GM13977 (cell line): Measurements from ENCODE around the gene PLXNB1.

Experiments used
- DNase-seq: peaks from one replicate; pipeline ENCODE4 v3.0.0; 2012; ENCODE audit warnings: low spot score
- CTCF ChIP-seq: IDR thresholded peaks from 2 replicates; pipeline ENCODE4 v1.5.1; 2012; ENCODE audit warnings: mild to moderate bottlenecking, control low read depth; ENCODE audit not compliant: insufficient read depth; ENCODE audit errors: extremely low read depth, missing control alignments
- in situ Hi-C: fragments of 300-500 bp; cut with MboI; formaldehyde crosslinking; loops from one replicate; pipeline ENCODE4 v1.12.0; 2022; ENCODE audit warnings: low sequenced_read_pairs, low pct_unique_long_range_greater_than_20kb, mixed read lengths, inconsistent platforms; ENCODE audit not compliant: unreplicated experiment

PLXNB1 gene

GRCh38 chr3:48407542-48408099, 22.3 kb downstream of the PLXNB1 start:
- in situ Hi-C loops, result no loop called here
- no peak for TF ChIP-seq CTCF
- peak; percentile 18 for DNase-seq

DNA sequence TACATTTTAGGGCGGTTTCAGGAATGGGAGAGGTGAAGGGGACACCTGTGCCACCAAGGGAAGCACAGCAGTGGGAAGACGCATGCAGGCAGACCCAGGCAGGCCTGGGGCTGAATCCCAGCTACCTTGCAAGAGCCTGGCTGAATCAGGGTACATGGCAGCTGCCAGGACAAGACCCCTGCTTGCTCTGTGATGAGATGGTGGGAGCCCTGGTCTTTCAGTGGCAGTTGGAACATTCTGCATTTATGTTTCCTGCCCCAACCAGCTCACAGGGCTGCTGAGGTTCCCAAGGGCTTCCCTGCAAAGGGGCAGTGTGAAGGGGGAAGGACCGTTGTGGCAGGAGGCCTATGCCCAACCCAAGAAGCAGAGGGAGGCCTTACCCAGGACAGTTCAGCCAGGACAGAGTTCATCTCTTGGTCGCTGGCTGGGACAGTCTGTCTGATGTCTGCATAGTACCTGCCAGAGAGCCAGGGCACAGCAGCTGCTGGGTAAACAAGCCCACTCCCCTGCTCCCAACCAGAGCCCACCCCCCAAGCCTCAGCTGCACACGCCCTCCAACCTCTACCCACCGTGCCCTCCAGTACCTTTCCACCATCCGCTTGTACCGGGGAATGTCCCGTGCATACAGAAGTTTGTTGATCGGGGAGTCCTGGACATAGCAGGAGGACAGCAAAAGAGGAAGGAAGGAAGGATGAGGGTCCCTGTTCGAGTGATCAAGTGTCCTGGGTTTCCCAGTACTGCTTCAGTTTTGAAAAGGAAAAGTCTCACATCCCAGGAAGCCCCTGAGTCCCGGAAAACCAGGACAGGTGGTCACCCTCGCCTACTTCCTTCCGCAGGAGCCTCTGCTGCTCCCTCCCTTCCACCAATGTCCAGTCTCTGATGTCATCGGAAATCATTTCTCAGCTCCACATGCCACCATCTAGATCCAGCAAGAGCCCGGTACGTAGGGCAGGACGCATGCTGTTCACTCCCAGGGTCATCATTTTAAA, 23.1 kb downstream of the PLXNB1 start:
- in situ Hi-C loops, result no loop called here
- TF ChIP-seq CTCF, result no peak
- DNase-seq, result peak; percentile 12

DNA sequence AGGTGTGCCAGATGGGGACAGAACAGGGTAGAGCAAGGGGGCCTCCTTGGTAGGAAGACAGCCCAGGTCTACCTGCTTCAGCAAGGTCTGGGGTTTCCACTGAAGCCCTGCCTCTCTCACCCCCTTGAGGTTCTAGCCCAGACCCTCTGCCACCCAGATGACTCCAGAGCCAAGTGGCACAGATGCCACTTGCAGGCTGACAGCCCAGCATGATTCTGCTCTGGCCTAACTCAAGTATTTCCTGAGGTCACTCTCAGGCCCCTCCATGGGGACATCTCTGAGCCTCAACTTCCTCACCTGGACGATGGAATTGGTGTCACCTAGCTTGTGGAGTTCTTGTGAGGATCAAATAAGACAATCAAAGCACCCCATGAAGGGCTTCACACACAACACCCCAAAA, 23.9 kb downstream of the PLXNB1 start:
- TF ChIP-seq CTCF, result no peak
- peak; percentile 7 for DNase-seq
- in situ Hi-C loops, result no loop called here

- no peak for TF ChIP-seq CTCF
- DNase-seq, result no peak
- in situ Hi-C loops, result no loop called here
Measured at GRCh38 chr3:48405343-48405881, 24.5 kb downstream of the PLXNB1 start.

DNA sequence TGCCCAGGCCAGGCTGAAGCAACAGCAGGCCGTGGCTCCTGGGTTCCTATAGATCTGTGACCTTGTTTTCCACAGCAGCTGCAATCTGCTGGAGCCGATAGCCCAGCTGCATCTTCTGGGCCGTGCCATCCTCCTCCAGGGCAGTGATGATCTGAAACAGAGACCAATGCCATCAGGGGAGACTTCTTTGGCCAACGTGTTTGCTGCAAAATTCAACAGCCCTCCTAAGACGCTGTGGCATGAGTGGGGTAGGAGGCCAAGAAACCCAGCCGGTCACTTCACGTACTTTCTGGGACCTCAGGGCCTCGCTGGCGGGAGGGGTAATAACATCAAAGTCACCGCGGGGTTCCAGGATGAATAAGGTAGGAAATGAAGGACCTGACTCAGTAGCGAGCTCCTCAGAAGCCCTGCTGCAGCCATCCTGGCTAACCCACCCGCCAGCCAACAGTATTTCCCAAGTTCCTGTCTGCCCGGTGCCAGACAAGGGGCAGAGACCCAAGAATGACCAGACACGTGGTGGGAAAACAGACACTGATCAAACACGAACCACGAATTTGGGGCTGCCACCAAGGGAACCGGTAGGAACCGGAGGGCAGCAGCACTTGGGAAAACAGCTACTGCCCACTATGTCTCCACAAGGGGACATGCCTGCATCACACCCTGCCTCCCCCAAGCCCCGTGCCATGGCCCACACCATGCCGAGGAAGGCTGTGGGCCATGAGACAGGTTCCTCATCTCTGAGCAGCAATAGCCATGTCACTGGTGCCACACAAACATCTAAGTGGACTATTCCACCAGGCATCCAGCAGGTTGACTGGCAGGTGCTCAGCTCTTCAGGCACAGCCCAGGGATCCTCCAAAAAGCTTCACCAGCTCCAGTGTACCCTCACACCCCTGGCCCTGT, 25.2 kb downstream of the PLXNB1 start:
- TF ChIP-seq CTCF, result no peak
- in situ Hi-C loops, result no loop called here
- peak; percentile 9 for DNase-seq
